ENCODE results near the gene WWOX. TPM values are rescaled to one million over a fixed set of nuclear protein-coding genes. Genes with fewer than 3 reads are reported as not detected.

WWOX gene
- total and polyA plus RNA-seq, 2 of the 4 experiments (the other 2 are of a cell fraction), result 2.7 to 5.4 TPM

DNA sequence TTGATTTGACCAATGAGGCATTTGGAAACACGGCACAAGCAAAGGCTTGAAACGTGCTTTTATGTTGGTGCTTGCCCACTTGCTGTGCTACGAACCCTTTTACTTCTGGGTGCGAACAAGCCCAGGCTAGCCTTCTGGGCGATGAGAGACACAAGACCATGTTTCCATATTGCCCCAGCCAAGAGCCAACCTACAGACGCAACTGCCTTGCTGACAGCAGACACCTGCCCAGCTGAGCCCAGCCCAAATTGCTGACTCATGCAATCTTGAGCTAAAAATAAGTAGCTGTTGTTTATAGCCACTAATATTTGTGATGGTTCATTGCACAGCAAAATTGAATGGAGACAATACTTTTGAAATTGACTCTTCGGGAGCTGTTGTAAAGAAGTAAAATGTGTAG is 464.5 kb downstream of the WWOX start:
- Histone ChIP-seq H3K18ac (ENCODE audit: low read depth, low read length) (no peak overlapping the region), H3K4ac (ENCODE audit: low read depth, low read length) (no peak overlapping the region), H2BK15ac (ENCODE audit: low read depth, low read length) (no peak overlapping the region), H4K20me1 (ENCODE audit: insufficient read depth, low read length) (no peaks in the 10 kb centered on the region), H2BK120ac (ENCODE audit: low read depth, low read length) (no peak overlapping the region), H2BK20ac (ENCODE audit: low read depth, low read length) (no peak overlapping the region), H3K79me1 (ENCODE audit: low read depth in 1 of 2, low read length in 2 of 2) (no peaks in the 10 kb centered on the region), H4K91ac (ENCODE audit: insufficient read depth, low read depth, low read length) (no peak overlapping the region), H3K4me3 (ENCODE audit: insufficient read depth, low read depth, low read length) (no peak overlapping the region), H4K5ac (ENCODE audit: low read depth, low read length) (no peak overlapping the region), H4K8ac (ENCODE audit: low read depth in 2 of 2, low read length in 2 of 2) (no peak overlapping the region), H3K27ac (ENCODE audit: insufficient read depth, low read length) (no peak overlapping the region), H3K36me3 (ENCODE audit: control insufficient read depth, insufficient read depth, low read length) (no peaks in the 10 kb centered on the region), H3K9ac (ENCODE audit: low read depth, low read length) (no peak overlapping the region), H3K56ac (ENCODE audit: extremely low read depth, insufficient read depth, low read length) (no peak overlapping the region), H3K9me3 (ENCODE audit: control insufficient read depth, insufficient read depth, low read length) (peaks cover 30% of the 10 kb centered on the region), H2AK9ac (replicated peaks; ENCODE audit: low read depth, low read length, poor library complexity) (no peak overlapping the region), H2BK5ac (ENCODE audit: low read depth, low read length, poor library complexity, severe bottlenecking) (no peak overlapping the region), H3K4me1 (ENCODE audit: control insufficient read depth, insufficient read depth, low read length) (no peaks in the 10 kb centered on the region), H2AK5ac (ENCODE audit: low read depth, low read length) (no peak overlapping the region), H3K27me3 (ENCODE audit: control insufficient read depth, insufficient read depth, low read length) (no peaks in the 10 kb centered on the region), H3K9me1 (ENCODE audit: insufficient read depth, low read length) (no peaks in the 10 kb centered on the region), H3K4me2 (ENCODE audit: low read depth, low read length) (no peak overlapping the region), H3K14ac (replicated peaks; ENCODE audit: low read depth, low read length) (no peak overlapping the region), H3K23ac (ENCODE audit: low read depth, low read length) (no peak overlapping the region), H2AFZ (replicated peaks; ENCODE audit: low read length, poor library complexity) (no peak overlapping the region)
- ChIA-PET CTCF (no interaction called here), POLR2A (ENCODE audit: unreplicated experiment) (no interaction called here)
- no peak for DNase-seq
- ATAC-seq (ENCODE audit: low read depth), result no peak
- BruUV-seq (replicated peaks), result no TSS peak
- TF ChIP-seq BHLHE40 (IDR thresholded peaks at IDR 0.05; ENCODE audit: low read depth, low read length), result no peak
- no peak for TF ChIP-seq FOS (IDR thresholded peaks at IDR 0.05; ENCODE audit: low read depth, low read length)
- TF ChIP-seq MAFK (IDR thresholded peaks at IDR 0.05; ENCODE audit: low read depth, low read length), result peak; percentile 91
- TF ChIP-seq NFE2L2 (IDR thresholded peaks at IDR 0.05; ENCODE audit: low read depth, low read length), result peak; percentile 54; the same call in 1 of the 2 replicates
- TF ChIP-seq RFX5 (IDR thresholded peaks at IDR 0.05; ENCODE audit: low read depth, low read length), result no peak
- WGBS, 2 experiments (ENCODE audit: extremely low coverage in 2 of 2, insufficient read length in 1 of 2), result 72% methylated on average over 2 of the region's 7 CpGs; no CpG with 5 or more reads in 1 of the 2 experiments
- dilution Hi-C loops (cut with HindIII; ENCODE audit: low sequenced_read_pairs, unreplicated experiment) (no loop called here), intact Hi-C loops (cut with micrococcal nuclease) (no loop called here), in situ Hi-C loops (cut with MboI; ENCODE audit: low sequenced_read_pairs) (no loop called here)
